Non-pigmented ciliary epithelial cell (primary cell): ENCODE data around the gene BRINP2.
A peak's percentile ranks its signal among the peaks of the same experiment; 100 is the strongest.

Experiments used
- DNase-seq: peaks from one replicate; pipeline ENCODE4 v3.0.0-alpha.2; 2010; ENCODE audit warnings: low read depth

BRINP2 gene

GRCh38 chr1:177270863-177271262 is 100.1 kb downstream of the BRINP2 start:
- DNase-seq = no peak

- DNase-seq = no peak
Measured at GRCh38 chr1:177273141-177273540, 102.4 kb downstream of the BRINP2 start.

- peak; percentile 28 for DNase-seq
Measured at GRCh38 chr1:177274687-177275211, 104.0 kb downstream of the BRINP2 start.

GRCh38 chr1:177275736-177276135 is 105.0 kb downstream of the BRINP2 start:
- no peak for DNase-seq

- peak; percentile 32 for DNase-seq
Measured at GRCh38 chr1:177278626-177279390, 108.0 kb downstream of the BRINP2 start.

GRCh38 chr1:177281901-177282300 is 111.1 kb downstream of the BRINP2 start:
- DNase-seq = no peak

- DNase-seq = no peak
Measured at GRCh38 chr1:177282976-177283375, 112.2 kb downstream of the BRINP2 start.

GRCh38 chr1:177283380-177283779 is 112.6 kb downstream of the BRINP2 start:
- no peak for DNase-seq

GRCh38 chr1:177286396-177286795 is 115.6 kb downstream of the BRINP2 start:
- no peak for DNase-seq

- no peak for DNase-seq
Measured at GRCh38 chr1:177287270-177287669, 116.5 kb downstream of the BRINP2 start.

- DNase-seq = no peak
Measured at GRCh38 chr1:177287994-177288393, 117.2 kb downstream of the BRINP2 start.

GRCh38 chr1:177289532-177289931 is 118.8 kb downstream of the BRINP2 start:
- no peak for DNase-seq

GRCh38 chr1:177300431-177300830 is 129.7 kb downstream of the BRINP2 start:
- DNase-seq = no peak

- DNase-seq = no peak
Measured at GRCh38 chr1:177301425-177302124, 130.8 kb downstream of the BRINP2 start.

GRCh38 chr1:177302357-177303044 is 131.7 kb downstream of the BRINP2 start:
- no peak for DNase-seq

- DNase-seq = no peak
Measured at GRCh38 chr1:177305040-177306018, 134.6 kb downstream of the BRINP2 start.

- DNase-seq = no peak
Measured at GRCh38 chr1:177306019-177306415, 135.3 kb downstream of the BRINP2 start.

- no peak for DNase-seq
Measured at GRCh38 chr1:177306981-177307380, 136.2 kb downstream of the BRINP2 start.

- DNase-seq = no peak
Measured at GRCh38 chr1:177307771-177308170, 137.0 kb downstream of the BRINP2 start.

GRCh38 chr1:177309880-177310279 is 139.1 kb downstream of the BRINP2 start:
- no peak for DNase-seq

GRCh38 chr1:177310326-177310725 is 139.6 kb downstream of the BRINP2 start:
- no peak for DNase-seq
